Spleen (tissue), 11 donors: ENCODE data around the gene VDAC2. TPM values are rescaled to one million over a fixed set of nuclear protein-coding genes. Genes with fewer than 3 reads are reported as not detected.

ENCODE experiments used
- DNase-seq: peaks from one replicate; pipeline ENCODE4 v3.0.0-alpha.2; 2020
- H3K27ac ChIP-seq, 8 donors: fragments of 200-600 bp; sonication (generic) in 7 of 8; 1 replicate in 4 of 8; 2 replicates in 4 of 8; pipeline versions ENCODE4 v1.5.0 to v1.8.0; 2016 to 2021; ENCODE audit warnings: inconsistent platforms in 4 of 8, mild to moderate bottlenecking in 4 of 8, moderate library complexity in 1 of 8
- H3K27me3 ChIP-seq, 7 donors: fragments of 200-600 bp; sonication (generic) in 6 of 7; replicated peaks in 1 of 7; 1 replicate in 4 of 7; 2 replicates in 3 of 7; pipeline versions ENCODE4 v1.5.0 to v1.8.0; 2016 to 2021; ENCODE audit warnings: inconsistent platforms in 3 of 7, mild to moderate bottlenecking in 1 of 7
- H3K36me3 ChIP-seq, 6 donors: fragments of 200-600 bp; sonication (generic) in 5 of 6; 1 replicate in 4 of 6; 2 replicates in 2 of 6; pipeline versions ENCODE4 v1.5.0 to v1.8.0; 2016 to 2021; ENCODE audit warnings: inconsistent platforms in 2 of 6
- H3K4me1 ChIP-seq, 6 donors: fragments of 200-600 bp; sonication (generic) in 5 of 6; 1 replicate in 3 of 6; 2 replicates in 3 of 6; pipeline versions ENCODE4 v1.5.0 to v1.8.0; 2016 to 2021; ENCODE audit warnings: inconsistent platforms in 3 of 6
- H3K4me3 ChIP-seq, 8 donors: fragments of 200-600 bp; sonication (generic) in 7 of 8; 1 replicate in 4 of 8; 2 replicates in 4 of 8; pipeline versions ENCODE4 v1.5.0 to v1.8.0; 2016 to 2021; ENCODE audit warnings: inconsistent platforms in 4 of 8, mild to moderate bottlenecking in 4 of 8, moderate library complexity in 2 of 8
- H3K9me3 ChIP-seq, 8 donors: fragments of 200-600 bp; sonication (generic) in 7 of 8; 1 replicate in 4 of 8; 2 replicates in 4 of 8; pipeline versions ENCODE4 v1.5.0 to v1.8.0; 2016 to 2021; ENCODE audit warnings: inconsistent platforms in 4 of 8
- CTCF ChIP-seq, 11 experiments: fragments of 200-600 bp in 7 of 11; fragments of 450-650 bp in 4 of 11; sonication (generic) in 4 of 11; IDR thresholded peaks in 8 of 11; conservative IDR thresholded peaks in 3 of 11; 1 replicate in 7 of 11; 2 replicates in 4 of 11; pipeline versions ENCODE4 v1.4.0 to v1.8.0; 2016 to 2021; ENCODE audit warnings: antibody characterized with exemption in 11 of 11, inconsistent platforms in 4 of 11, mild to moderate bottlenecking in 1 of 11
- POLR2A ChIP-seq, 3 donors: fragments of 450-650 bp; IDR thresholded peaks; one replicate each; pipeline ENCODE4 v1.5.1; 2017; ENCODE audit warnings: antibody characterized with exemption in 3 of 3, mild to moderate bottlenecking in 1 of 3
- POLR2AphosphoS5 ChIP-seq, 3 donors: sonication (generic); formaldehyde crosslinking; IDR thresholded peaks; one replicate each; pipeline ENCODE4 v1.5.1; 2017; ENCODE audit warnings: antibody characterized with exemption in 3 of 3
- WGBS, 5 donors: extraction: QIAGEN DNeasy Blood & Tissue Kit in 3 of 5; methylation state at CpG; one replicate each; pipeline versions ENCODE4 v1.1.5 to v1.1.7; 2013 to 2018; 5-methylcytosine and 5-hydroxymethylcytosine counted together
- intact Hi-C: fragments of 100-400 bp; cut with DNase I; formaldehyde crosslinking; loops from one replicate; pipeline ENCODE4 v1.15.0; 2023; ENCODE audit warnings: low total_unique reads
- polyA plus RNA-seq, 3 donors: library from polyadenylated mRNA; stranded (reverse); fragments of 200-250 nt; gene quantifications; one replicate each; pipeline ENCODE4 v1.2.1, GENCODE V29; 2013
- total RNA-seq, 7 donors: library from RNA; depleted of rRNA in 3 of 7; stranded (reverse); fragments of >200 nt in 3 of 7; fragmentation: NEBNext Ultra II Directional in 4 of 7; extraction: Animal tissue kit (Norgen Biotek cat#: 25700) in 4 of 7; gene quantifications; one replicate each; pipeline versions ENCODE4 v1.1.0 to v1.2.1, GENCODE V29; 2016 to 2021
- donor health status: healthy with polysubstance abuse.
- donor health status: DM: no; HTN: no; CAD: no; lungs with moderate emphysema.
- donor health status: DM: no; HTN: no; CAD: no.
- donor health status: Bipolar disorder and iron deficiency.
- donor health status: healthy.
- donor health status: DM: no; HTN: no; CAD: no.
- donor health status: DM: yes; HTN: yes; CAD: no.

VDAC2 gene
- total and polyA plus RNA-seq, 10 donors, result 62.0 to 108 (median 88.7) TPM

GRCh38 chr10:75266945-75267344 is 56.3 kb downstream of the VDAC2 start:
- TF ChIP-seq CTCF (IDR thresholded peaks at IDR 0.05 in 8 of 11, conservative IDR thresholded peaks at IDR 0.05 in 3 of 11) (no peak), POLR2AphosphoS5 (IDR thresholded peaks at IDR 0.05) (no peak), POLR2A (IDR thresholded peaks at IDR 0.05) (no peak)
- WGBS, 5 donors, result 74 to 91% (median 88%) methylated on average over 5 of the region's 5 CpGs
- no peak for DNase-seq
- Histone ChIP-seq H3K4me1 (no peaks in the 10 kb centered on the region), H3K27ac (no peak overlapping the region), H3K4me3 (no peak overlapping the region), H3K36me3 (no peaks in the 10 kb centered on the region), H3K27me3 (no peaks in the 10 kb centered on the region), H3K9me3 (no peaks in the 10 kb centered on the region)
- intact Hi-C loops, result no loop called here

DNA sequence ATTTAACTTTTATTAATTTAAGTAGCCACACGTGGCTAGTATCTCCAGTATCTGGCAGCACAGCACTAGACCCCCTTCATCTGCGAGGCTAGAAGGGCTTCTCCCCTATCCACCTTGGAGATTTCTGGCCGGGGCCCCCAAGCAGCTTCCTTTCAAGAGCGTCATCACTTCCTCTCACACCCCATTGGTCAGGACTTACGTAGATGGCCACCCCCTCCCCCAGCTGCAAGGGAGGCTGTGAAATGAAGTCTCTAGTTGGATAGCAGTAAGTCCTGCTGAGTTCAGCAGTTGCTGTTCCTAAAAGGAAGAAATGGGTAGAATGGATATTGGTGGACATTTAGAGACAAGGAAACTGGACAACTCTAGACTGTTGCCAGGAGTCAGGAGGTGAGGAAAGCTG is 59.0 kb downstream of the VDAC2 start:
- DNase-seq, result no peak

GRCh38 chr10:75272094-75272493 is 61.5 kb downstream of the VDAC2 start:
- peaks cover 0 to 16% (median 0%) of the 10 kb centered on the region in 7 donors for H3K27me3 ChIP-seq
- H3K27ac ChIP-seq, result no peak overlapping the region
- peaks cover 0 to 13% (median 0%) of the 10 kb centered on the region in 6 donors for H3K4me1 ChIP-seq
- intact Hi-C loops, result no loop called here
- no peak for DNase-seq
- no peaks in the 10 kb centered on the region for H3K36me3 ChIP-seq
- TF ChIP-seq POLR2A (IDR thresholded peaks at IDR 0.05), result no peak
- no peak for TF ChIP-seq CTCF (IDR thresholded peaks at IDR 0.05 in 8 of 11, conservative IDR thresholded peaks at IDR 0.05 in 3 of 11)
- TF ChIP-seq POLR2AphosphoS5 (IDR thresholded peaks at IDR 0.05), result no peak
- WGBS, 5 donors, result 79 to 95% (median 90%) methylated on average over 4 to 5 of the region's 5 CpGs
- H3K9me3 ChIP-seq, result no peaks in the 10 kb centered on the region
- H3K4me3 ChIP-seq, result no peak overlapping the region

More for the DNA sequence above, 59.0 kb downstream of the VDAC2 start:
- peaks cover 0 to 4% (median 0%) of the 10 kb centered on the region in 6 donors for H3K4me1 ChIP-seq
- WGBS, 5 donors, result 68 to 83% (median 78%) methylated on average over 5 of the region's 5 CpGs
- no peak overlapping the region for H3K4me3 ChIP-seq
- intact Hi-C loops, result no loop called here
- H3K9me3 ChIP-seq, result no peaks in the 10 kb centered on the region
- no peak overlapping the region for H3K27ac ChIP-seq
- H3K36me3 ChIP-seq, result no peaks in the 10 kb centered on the region
- H3K27me3 ChIP-seq, result no peaks in the 10 kb centered on the region
- TF ChIP-seq POLR2A (IDR thresholded peaks at IDR 0.05), result no peak
- no peak for TF ChIP-seq POLR2AphosphoS5 (IDR thresholded peaks at IDR 0.05)
- no peak for TF ChIP-seq CTCF (IDR thresholded peaks at IDR 0.05 in 8 of 11, conservative IDR thresholded peaks at IDR 0.05 in 3 of 11)

- H3K27ac ChIP-seq, result peak overlapping the region in 3 of 8 donors; percentile 2 to 40 (median 35)
- peak in 2 of 3 donors; percentile 20 to 29 for TF ChIP-seq POLR2AphosphoS5 (IDR thresholded peaks at IDR 0.05)
- TF ChIP-seq POLR2A (IDR thresholded peaks at IDR 0.05), result no peak
- no peak for TF ChIP-seq CTCF (IDR thresholded peaks at IDR 0.05 in 8 of 11, conservative IDR thresholded peaks at IDR 0.05 in 3 of 11)
- H3K4me1 ChIP-seq, result peaks cover 0 to 13% (median 0%) of the 10 kb centered on the region in 6 donors
- WGBS, 5 donors, result 48 to 71% (median 67%) methylated on average over 7 of the region's 7 CpGs
- H3K36me3 ChIP-seq, result no peaks in the 10 kb centered on the region
- intact Hi-C loops, result no loop called here
- no peak overlapping the region for H3K4me3 ChIP-seq
- H3K9me3 ChIP-seq, result no peaks in the 10 kb centered on the region
- H3K27me3 ChIP-seq, result peaks cover 0 to 16% (median 0%) of the 10 kb centered on the region in 7 donors
- DNase-seq, result no peak
Observed at GRCh38 chr10:75272896-75273295, 62.3 kb downstream of the VDAC2 start.
